Stimulated activated CD4-positive, alpha-beta T cell treated with anti-CD3 and anti-CD28 coated beads, TNF-alpha, amount 100 ng/mL, for 24 hours (primary cell): ENCODE measurements around the gene FAM135A.
"Not testable (repeated sequence)": the region's sequence is repeated elsewhere in the genome, so short reads cannot be mapped to it uniquely, and the experiment has no call there.

Experiments used
- DNase-seq, 3 experiments: peaks; one replicate each; pipeline ENCODE4 v3.0.0-alpha.2; 2020; ENCODE audit warnings: low read depth in 3 of 3

FAM135A gene

DNA sequence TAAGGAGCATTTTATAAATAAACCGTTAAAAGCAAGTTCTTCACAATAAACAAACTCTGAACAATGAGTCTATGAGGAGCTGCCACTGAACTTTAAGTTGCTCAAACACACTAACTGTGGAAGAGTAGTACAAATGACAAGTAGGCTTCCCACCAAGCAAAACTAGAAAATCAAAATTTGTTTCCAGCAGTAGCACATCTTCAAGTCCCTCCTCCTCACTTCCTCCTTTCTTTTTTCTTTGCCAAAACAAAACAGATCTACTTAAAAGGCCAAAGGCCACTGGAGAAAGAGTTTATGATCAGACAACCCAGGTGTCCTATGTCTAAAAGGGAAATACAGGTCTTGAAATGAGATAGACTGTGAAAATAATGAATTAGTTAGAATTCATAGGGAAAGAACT is 17.1 kb upstream of the FAM135A start:
- DNase-seq = no peak

DNA sequence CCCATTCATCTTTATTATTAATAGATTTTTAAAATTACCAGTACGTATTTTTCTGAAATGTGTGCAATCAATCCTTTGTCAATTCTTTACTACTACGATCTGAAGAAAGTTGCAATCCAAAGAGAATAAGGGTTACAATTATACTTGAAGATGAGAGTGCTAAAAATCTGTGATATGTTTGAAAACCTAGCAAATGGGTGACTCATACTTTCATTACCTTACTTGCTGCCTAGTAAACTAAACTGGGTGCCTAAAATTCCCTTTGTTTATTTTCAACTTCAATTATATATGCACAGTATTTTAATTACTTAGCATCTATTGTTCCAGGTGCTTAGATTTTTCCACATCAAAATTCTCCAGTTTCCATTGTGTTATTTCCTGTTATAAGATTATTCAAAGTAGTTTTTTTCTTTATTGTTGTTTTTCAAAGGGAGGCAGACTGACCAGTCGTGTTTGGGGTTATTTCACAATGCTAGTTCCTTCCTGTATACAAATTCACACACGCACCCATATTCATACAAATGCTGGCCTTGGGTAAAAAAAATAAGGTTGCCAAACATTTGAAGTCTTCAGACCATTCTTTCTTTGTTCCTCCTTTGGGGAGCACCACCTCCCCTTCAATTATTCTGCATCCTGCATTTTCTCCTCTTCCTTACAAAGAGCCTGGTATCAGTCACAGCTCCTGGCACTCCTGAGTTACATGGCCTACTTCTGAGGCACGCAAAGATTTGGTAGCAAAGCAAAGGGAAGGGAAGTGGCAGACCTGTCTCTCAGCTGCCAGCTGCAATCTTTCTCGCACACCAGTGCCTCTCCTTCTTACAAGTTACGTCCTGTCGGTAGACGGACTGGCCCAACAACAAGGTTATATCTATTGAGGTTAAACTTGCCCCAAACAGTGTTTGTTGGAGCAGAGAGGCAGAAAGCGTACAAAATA is 16.2 kb upstream of the FAM135A start:
- no peak for DNase-seq

DNA sequence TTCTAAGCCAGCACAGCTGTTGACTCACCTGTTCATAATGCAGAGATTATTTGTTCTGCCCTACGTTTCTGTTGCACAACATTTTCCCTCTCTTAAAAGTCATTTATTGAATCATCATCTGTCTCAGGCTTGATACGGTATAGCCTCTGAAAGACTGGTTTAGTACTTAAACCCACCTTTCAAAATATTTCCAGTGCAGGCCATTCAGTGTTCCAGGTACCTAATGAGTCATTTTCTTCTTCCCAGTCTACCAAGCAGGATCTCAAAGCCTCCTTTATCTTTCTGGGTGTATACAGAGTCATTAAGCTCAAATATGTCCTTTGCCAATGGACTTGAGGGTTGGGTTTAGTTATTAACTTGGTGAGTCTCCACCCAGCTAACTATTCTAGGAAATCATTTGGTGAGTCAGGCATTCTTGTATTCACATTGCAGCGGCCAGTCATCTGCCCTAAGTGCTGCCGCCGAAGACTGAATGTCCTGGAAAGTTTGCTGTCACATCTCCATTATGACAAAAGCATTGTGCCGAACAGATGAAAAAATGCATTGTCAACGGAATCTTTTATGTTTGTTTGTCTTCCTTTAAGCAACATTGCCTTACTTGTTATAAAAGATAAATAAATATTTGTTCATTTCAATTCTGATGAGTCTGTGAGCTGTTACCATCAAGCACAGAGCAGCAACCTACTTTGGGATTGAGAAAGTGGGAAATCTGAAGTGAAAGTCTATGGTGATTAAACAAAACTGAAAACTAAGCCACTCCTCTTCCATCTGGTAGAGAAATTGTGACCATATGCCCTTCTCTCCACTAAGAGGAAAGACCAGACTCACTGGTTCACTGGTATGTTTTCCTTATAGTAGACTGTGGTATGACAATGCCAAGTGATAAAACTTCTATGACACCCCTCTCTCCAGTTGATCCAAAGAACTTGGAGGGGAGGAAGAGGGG is 14.3 kb upstream of the FAM135A start:
- DNase-seq = no peak

DNA sequence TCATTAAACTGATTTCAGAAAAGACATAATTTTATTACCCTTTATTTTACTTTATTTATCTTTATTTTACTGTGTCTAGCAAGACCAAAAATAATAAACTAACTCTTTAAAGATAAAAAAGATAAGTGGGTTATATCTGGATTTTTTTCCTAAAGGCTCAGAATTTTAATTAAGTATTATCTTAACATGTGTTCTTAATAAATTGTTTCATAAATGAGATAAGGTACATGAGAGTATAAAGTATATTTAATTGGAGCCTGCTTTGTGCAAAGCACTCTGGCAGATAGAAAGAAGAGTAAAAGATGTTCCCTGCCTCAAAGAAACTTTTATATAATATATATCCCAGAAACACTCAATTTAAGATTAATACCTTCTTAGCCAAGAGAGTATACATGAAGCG is 8.7 kb upstream of the FAM135A start:
- no peak for DNase-seq

GRCh38 chr6:70409216-70409615 is 4.1 kb upstream of the FAM135A start:
- no peak for DNase-seq

DNA sequence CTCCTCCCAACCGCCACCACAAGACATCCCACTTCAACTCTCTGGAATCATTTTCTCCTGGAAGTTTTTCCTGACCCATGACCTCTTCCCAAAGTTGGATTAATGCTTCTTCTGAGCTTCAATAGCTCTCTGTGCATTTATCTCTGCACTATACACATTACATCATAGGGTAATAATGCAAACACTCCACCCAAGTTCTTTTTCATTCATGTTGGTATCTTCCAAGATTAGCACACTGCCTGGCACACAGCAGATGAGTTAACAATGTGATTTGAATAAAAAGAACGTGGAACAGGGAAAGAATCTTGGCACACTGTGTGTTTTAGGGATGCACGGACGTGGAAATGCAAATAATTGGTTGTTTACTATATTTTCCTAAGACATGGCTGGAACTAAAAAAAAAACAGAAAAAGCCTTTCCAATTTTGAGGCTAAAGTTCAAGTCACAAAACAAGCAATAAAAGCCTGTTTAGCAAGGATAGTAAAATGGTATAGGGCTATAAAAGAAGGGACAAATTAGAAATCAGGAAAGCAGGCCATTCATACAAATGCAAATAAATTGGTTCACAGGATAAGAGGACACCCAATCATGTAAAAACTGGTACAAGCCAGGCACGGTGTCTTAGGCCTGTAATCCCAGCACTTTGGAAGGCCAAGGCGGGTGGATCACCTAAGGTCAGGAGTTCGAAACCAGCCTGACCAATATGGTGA is 1.6 kb upstream of the FAM135A start:
- no peak for DNase-seq

- DNase-seq = no peak
Measured at GRCh38 chr6:70412252-70413113, 825 bp upstream of the FAM135A start.

DNA sequence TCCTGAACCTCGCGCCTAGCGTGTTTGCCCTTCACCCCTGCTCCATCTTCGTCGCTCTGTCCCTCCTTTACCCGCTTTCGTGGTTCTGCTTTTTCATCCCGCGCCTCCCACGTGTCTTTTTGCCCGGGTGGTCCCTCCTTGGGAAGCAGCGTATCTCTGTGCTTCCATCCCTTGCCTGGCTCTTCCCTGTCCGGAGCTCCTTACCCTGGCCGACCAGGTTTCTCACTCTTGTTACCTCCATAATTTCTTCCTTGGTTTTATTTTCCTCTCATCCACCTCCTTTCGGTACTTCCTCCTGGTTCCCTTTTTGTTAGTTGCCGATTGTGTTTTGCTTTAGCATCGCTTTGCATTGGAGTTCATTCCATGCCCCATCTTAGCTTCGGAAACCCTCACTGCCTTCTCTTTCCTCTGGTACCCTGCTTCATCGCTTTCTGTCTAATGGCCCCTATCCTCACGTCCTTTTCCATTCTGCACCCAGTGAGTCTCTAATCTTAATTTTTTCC is 735 bp downstream of the FAM135A start:
- no peak for DNase-seq

- no peak for DNase-seq
Measured at GRCh38 chr6:70414813-70415212, 1.5 kb downstream of the FAM135A start.

- no peak for DNase-seq
Measured at GRCh38 chr6:70415247-70415646, 1.9 kb downstream of the FAM135A start.

DNA sequence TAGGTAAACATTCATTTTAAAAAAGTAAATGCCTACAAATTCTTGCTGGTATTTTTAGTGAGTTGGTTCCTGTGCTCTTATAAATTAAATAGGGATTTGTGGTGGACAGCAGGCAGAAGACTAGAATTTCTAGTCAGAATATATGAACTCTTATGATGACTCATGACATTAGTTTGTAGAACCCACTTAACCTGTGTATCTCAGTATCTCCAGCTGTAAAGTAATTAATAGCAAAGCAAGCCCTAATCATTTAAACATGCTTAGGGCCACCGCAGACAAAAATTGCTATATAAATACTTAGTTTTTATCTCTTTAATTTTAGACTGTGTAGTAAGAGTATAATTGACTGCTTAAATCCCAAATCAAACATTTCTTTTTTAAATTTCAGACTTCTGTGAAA is 2.4 kb downstream of the FAM135A start:
- DNase-seq = no peak

- DNase-seq = no peak
Measured at GRCh38 chr6:70421509-70421908, 8.2 kb downstream of the FAM135A start.

- no peak for DNase-seq
Measured at GRCh38 chr6:70423189-70424134, 10.2 kb downstream of the FAM135A start.

GRCh38 chr6:70424291-70424690 is 11.0 kb downstream of the FAM135A start:
- DNase-seq = no peak

GRCh38 chr6:70436320-70436719 is 23.0 kb downstream of the FAM135A start:
- DNase-seq = no peak

DNA sequence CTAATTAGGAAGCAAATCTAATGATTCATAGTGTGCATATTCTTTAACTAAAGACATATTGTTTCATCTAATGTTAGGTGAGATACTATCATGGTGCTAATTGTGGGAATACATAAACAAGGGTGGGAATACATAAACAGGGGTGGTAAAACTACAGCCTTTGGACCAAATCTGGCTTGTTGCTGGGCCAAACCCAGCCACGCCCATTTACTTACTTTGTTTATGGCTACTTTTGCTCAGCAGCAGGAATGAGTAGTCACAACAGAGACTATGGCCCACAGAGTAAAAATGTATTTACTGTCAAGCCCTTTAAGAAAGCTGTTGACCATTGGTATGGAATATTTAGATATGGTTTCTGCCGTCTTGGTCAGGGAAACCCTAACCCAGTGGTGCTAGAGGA is 31.7 kb downstream of the FAM135A start:
- DNase-seq = no peak

DNA sequence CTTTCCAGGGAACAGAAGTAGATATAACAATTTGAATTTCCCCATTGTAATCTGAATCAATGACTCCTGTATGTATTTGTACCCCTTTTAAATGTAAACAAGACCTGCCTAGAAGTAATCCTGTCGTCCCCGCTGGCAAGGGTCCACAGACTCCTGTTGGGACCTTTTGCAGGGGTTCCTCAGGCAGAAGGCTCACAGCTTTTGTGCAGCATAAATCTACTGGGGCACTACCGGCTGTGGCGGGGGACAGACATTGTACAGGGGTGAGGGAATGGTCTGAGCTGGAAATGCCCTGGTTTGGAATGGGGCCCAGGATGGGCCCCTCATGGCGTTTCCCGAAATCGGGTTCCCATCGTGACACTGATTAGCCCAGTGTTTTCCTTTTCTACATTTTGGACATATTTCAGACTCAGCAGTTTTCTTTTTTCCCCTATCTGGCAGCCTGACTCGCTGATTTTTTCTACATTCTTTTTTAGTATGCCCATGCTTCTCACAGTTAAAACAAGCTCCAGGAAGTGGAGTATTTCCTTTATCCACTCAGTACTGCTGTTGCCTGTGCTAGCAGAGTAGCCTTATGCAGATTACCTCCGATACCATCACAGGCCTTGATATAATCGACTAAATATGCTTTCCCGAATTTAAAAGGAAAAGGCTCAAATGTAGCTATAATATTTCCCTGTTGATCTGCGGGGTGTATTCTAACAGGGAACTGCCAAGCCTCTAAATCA is 34.2 kb downstream of the FAM135A start:
- not testable (repeated sequence) for DNase-seq

- DNase-seq = not testable (repeated sequence)
Measured at GRCh38 chr6:70453899-70454298, 40.6 kb downstream of the FAM135A start.

DNA sequence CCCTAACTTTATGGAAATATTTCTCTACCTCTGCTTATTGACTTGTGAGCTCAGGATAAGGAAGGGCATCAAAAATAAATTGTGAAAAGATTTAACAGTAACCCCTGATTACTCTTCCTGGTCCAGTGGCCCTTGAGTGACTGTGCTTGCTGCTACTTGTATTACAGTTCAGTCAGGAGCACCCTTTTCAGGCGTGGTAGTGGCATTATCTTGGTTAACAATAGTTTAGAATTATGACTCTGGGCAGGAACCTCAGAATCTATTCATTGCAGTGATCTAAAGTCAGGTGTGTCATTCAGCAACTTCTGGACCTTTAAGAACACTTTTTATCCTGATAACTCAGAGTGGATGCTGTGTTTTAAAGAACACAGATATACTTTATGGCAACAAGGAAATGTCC is 43.4 kb downstream of the FAM135A start:
- no peak for DNase-seq
